K562 (cell line): ENCODE results near the gene ABHD4. TPM values are rescaled to one million over a fixed set of nuclear protein-coding genes. Genes with fewer than 3 reads are reported as not detected.

Experiments
- CBX1 ChIP-seq: sonication (generic); IDR thresholded peaks from 2 replicates; pipeline ENCODE4 v1.6.1; 2016; ENCODE audit warnings: antibody characterized with exemption, low read depth, mild to moderate bottlenecking
- DACH1 ChIP-seq: fragments of 450-650 bp; IDR thresholded peaks from 2 replicates; pipeline ENCODE4 v1.6.1; 2018; ENCODE audit not compliant: partially characterized antibody
- ELF4 ChIP-seq: fragments of 450-650 bp; formaldehyde crosslinking; IDR thresholded peaks from 2 replicates; pipeline ENCODE4 v1.4.0; 2022; ENCODE audit warnings: missing genetic modification characterization
- FOXA3 ChIP-seq, 2 experiments: fragments of 450-650 bp in 1 of 2; sonication (generic) in 1 of 2; formaldehyde crosslinking; IDR thresholded peaks in 1 of 2; conservative IDR thresholded peaks in 1 of 2; 2 replicates each; pipeline versions ENCODE4 v1.4.0 to v1.8.0; 2020 to 2022; ENCODE audit warnings: mild to moderate bottlenecking in 2 of 2, missing genetic modification reagents in 1 of 2
- IRF9 ChIP-seq: fragments of 450-650 bp; IDR thresholded peaks from 2 replicates; pipeline ENCODE4 v1.6.1; 2016; ENCODE audit warnings: missing biosample characterization, missing genetic modification characterization
- MAX ChIP-seq: sonication (generic); formaldehyde crosslinking; IDR thresholded peaks from 2 replicates; pipeline ENCODE4 v1.9.0; 2022; ENCODE audit warnings: mild to moderate bottlenecking, missing genetic modification reagents
- MTA3 ChIP-seq: fragments of 450-650 bp; formaldehyde crosslinking; IDR thresholded peaks from 2 replicates; pipeline ENCODE4 v1.6.1; 2017; ENCODE audit warnings: mild to moderate bottlenecking, borderline replicate concordance
- TAF1 ChIP-seq: IDR thresholded peaks from 2 replicates; pipeline ENCODE4 v1.6.1; 2011; ENCODE audit warnings: mild to moderate bottlenecking, low read length, moderate library complexity; ENCODE audit not compliant: insufficient read depth, control insufficient read depth, severe bottlenecking; ENCODE audit errors: extremely low read depth
- TAF9B ChIP-seq: fragments of 450-650 bp; IDR thresholded peaks from 2 replicates; pipeline ENCODE4 v1.6.1; 2018; ENCODE audit warnings: mild to moderate bottlenecking; ENCODE audit not compliant: partially characterized antibody
- ZBTB7A ChIP-seq: IDR thresholded peaks from 2 replicates; pipeline ENCODE4 v1.6.1; 2011; ENCODE audit warnings: low read depth, mild to moderate bottlenecking, low read length, moderate library complexity, borderline replicate concordance; ENCODE audit not compliant: control insufficient read depth
- polyA plus RNA-seq, 8 experiments: library from polyadenylated mRNA; depleted of rRNA in 4 of 8; stranded (reverse) in 5 of 8; unstranded in 3 of 8; fragments of >200 nt; fragmentation: Nextera tagmentation in 2 of 8; fragmentation: Illumina TruSeq in 1 of 8; extraction: Ambion mirVana in 2 of 8; extraction: Trizol in 1 of 8; gene quantifications; 2 replicates each; pipeline versions ENCODE4 v1.2.1 to v1.2.3, GENCODE V29; 2011 to 2014; ENCODE audit warnings: inconsistent platforms in 1 of 8, missing spikeins in 1 of 8
- total RNA-seq, 7 experiments: library from RNA; depleted of rRNA in 6 of 7; stranded (reverse); fragments of >200 nt in 6 of 7; fragmentation: Illumina TruSeq in 2 of 7; extraction: Trizol in 2 of 7; gene quantifications; 2 replicates each; pipeline versions ENCODE4 v1.2.1 to v1.2.3, GENCODE V29; 2011 to 2021; ENCODE audit warnings: low replicate concordance in 1 of 7
- TF ChIP-seq, protein P1 (sequence below): fragments of 200-600 bp; sonication (generic); IDR thresholded peaks from one replicate; pipeline ENCODE4 v1.6.1; 2012; ENCODE audit warnings: mild to moderate bottlenecking, low read depth, low read length, inconsistent platforms
- TF ChIP-seq, protein P2 (sequence below): fragments of 200-800 bp; sonication (Bioruptor generic); IDR thresholded peaks from 2 replicates; pipeline ENCODE4 v1.6.1; 2017; ENCODE audit warnings: missing genetic modification characterization, missing compliant biosample characterization

The ABHD4 gene
- total and polyA plus RNA-seq, 9 of the 15 experiments (the other 6 are each of a cell fraction or from before 2014, with no cell fraction given) = 3.6 to 12.0 (median 7.2) TPM

DNA sequence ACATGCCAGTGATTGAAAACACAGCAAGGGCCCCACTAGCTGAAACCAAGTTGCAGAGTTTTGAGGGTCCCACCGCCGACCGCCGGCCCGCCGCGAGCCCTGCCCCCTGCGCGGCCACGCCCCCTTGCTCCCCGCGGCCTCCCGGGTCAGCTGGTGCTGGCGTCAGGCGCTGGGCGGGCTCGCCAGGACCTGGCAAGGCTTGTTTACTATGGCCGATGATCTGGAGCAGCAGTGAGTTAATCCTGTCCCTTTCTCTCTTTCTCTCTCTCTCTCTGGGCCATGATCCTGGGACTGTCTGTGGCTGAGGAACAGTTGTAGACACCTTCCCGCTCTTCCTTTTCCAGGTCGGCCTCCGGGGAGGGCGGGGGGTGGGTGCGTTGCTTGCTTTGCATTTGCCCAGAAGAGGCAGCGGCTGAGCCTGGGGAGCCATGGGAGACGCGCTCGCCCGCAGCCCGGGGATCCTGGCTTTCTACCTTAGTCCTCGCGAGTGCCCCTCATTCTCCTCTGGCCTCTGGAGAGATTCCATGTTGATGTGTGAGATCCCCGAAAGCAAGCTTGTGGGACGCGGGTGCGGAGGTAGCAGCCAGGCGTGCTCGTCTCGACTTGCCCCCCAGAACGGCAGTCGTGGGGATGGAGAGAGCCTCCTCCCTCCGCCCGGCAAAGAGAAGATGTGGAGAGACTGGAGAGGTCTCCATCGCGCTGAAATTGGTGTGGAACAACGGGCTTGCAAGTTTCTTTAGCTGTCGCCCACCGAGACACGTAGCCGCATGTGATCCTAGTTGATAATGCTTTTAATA, at the start of gene ABHD4 (continued):
- TF ChIP-seq FOXA3 (CRISPR knock-in tag; conservative IDR thresholded peaks at IDR 0.05 in 1 of 2, IDR thresholded peaks at IDR 0.05 in 1 of 2) (0 out of 4 replicates have a peak, but pooled peaks of 1 of the 2 experiments have one; percentile 24), TAF9B (peak; percentile 49), TAF1 (peak; percentile 73), MAX (no peak), MTA3 (0 out of 2 replicates have a peak, but pooled peaks have one; percentile 17), ZBTB7A (peak; percentile 54; the same call in 1 of the 2 replicates), IRF9 (no peak), CBX1 (no peak), DACH1 (peak; percentile 71), ELF4 (no peak)
- TF ChIP-seq, protein P1, sequence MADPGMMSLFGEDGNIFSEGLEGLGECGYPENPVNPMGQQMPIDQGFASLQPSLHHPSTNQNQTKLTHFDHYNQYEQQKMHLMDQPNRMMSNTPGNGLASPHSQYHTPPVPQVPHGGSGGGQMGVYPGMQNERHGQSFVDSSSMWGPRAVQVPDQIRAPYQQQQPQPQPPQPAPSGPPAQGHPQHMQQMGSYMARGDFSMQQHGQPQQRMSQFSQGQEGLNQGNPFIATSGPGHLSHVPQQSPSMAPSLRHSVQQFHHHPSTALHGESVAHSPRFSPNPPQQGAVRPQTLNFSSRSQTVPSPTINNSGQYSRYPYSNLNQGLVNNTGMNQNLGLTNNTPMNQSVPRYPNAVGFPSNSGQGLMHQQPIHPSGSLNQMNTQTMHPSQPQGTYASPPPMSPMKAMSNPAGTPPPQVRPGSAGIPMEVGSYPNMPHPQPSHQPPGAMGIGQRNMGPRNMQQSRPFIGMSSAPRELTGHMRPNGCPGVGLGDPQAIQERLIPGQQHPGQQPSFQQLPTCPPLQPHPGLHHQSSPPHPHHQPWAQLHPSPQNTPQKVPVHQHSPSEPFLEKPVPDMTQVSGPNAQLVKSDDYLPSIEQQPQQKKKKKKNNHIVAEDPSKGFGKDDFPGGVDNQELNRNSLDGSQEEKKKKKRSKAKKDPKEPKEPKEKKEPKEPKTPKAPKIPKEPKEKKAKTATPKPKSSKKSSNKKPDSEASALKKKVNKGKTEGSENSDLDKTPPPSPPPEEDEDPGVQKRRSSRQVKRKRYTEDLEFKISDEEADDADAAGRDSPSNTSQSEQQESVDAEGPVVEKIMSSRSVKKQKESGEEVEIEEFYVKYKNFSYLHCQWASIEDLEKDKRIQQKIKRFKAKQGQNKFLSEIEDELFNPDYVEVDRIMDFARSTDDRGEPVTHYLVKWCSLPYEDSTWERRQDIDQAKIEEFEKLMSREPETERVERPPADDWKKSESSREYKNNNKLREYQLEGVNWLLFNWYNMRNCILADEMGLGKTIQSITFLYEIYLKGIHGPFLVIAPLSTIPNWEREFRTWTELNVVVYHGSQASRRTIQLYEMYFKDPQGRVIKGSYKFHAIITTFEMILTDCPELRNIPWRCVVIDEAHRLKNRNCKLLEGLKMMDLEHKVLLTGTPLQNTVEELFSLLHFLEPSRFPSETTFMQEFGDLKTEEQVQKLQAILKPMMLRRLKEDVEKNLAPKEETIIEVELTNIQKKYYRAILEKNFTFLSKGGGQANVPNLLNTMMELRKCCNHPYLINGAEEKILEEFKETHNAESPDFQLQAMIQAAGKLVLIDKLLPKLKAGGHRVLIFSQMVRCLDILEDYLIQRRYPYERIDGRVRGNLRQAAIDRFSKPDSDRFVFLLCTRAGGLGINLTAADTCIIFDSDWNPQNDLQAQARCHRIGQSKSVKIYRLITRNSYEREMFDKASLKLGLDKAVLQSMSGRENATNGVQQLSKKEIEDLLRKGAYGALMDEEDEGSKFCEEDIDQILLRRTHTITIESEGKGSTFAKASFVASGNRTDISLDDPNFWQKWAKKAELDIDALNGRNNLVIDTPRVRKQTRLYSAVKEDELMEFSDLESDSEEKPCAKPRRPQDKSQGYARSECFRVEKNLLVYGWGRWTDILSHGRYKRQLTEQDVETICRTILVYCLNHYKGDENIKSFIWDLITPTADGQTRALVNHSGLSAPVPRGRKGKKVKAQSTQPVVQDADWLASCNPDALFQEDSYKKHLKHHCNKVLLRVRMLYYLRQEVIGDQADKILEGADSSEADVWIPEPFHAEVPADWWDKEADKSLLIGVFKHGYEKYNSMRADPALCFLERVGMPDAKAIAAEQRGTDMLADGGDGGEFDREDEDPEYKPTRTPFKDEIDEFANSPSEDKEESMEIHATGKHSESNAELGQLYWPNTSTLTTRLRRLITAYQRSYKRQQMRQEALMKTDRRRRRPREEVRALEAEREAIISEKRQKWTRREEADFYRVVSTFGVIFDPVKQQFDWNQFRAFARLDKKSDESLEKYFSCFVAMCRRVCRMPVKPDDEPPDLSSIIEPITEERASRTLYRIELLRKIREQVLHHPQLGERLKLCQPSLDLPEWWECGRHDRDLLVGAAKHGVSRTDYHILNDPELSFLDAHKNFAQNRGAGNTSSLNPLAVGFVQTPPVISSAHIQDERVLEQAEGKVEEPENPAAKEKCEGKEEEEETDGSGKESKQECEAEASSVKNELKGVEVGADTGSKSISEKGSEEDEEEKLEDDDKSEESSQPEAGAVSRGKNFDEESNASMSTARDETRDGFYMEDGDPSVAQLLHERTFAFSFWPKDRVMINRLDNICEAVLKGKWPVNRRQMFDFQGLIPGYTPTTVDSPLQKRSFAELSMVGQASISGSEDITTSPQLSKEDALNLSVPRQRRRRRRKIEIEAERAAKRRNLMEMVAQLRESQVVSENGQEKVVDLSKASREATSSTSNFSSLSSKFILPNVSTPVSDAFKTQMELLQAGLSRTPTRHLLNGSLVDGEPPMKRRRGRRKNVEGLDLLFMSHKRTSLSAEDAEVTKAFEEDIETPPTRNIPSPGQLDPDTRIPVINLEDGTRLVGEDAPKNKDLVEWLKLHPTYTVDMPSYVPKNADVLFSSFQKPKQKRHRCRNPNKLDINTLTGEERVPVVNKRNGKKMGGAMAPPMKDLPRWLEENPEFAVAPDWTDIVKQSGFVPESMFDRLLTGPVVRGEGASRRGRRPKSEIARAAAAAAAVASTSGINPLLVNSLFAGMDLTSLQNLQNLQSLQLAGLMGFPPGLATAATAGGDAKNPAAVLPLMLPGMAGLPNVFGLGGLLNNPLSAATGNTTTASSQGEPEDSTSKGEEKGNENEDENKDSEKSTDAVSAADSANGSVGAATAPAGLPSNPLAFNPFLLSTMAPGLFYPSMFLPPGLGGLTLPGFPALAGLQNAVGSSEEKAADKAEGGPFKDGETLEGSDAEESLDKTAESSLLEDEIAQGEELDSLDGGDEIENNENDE = no peak
- TF ChIP-seq, protein P2, sequence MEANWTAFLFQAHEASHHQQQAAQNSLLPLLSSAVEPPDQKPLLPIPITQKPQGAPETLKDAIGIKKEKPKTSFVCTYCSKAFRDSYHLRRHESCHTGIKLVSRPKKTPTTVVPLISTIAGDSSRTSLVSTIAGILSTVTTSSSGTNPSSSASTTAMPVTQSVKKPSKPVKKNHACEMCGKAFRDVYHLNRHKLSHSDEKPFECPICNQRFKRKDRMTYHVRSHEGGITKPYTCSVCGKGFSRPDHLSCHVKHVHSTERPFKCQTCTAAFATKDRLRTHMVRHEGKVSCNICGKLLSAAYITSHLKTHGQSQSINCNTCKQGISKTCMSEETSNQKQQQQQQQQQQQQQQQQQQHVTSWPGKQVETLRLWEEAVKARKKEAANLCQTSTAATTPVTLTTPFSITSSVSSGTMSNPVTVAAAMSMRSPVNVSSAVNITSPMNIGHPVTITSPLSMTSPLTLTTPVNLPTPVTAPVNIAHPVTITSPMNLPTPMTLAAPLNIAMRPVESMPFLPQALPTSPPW = peak; percentile 51; the same call in 1 of the 2 replicates
